PC-9 (cell line): Measurements from ENCODE around the gene ARSD. TPM values are rescaled to one million over a fixed set of nuclear protein-coding genes. Genes with fewer than 3 reads are reported as not detected.
A peak's percentile ranks its signal among the peaks of the same experiment; 100 is the strongest.

ENCODE experiments used
- BruUV-seq: library from RNA; stranded (reverse); fragments of 400-500 nt; replicated peaks from 2 replicates; lab custom pipeline; 2021; lab: Mats Ljungman, UMichigan
- CTCF ChIA-PET: fragments of 300-600 bp; sonication (Branson Sonifier 250); formaldehyde crosslinking; loops from one replicate; lab custom pipeline; 2022; ENCODE audit warnings: antibody characterized with exemption; lab: Charles Lee
- POLR2A ChIA-PET: fragments of 300-600 bp; sonication (Branson Sonifier 250); formaldehyde crosslinking; loops from one replicate; lab custom pipeline; 2022; ENCODE audit warnings: antibody characterized with exemption; ENCODE audit not compliant: unreplicated experiment; lab: Charles Lee
- DNase-seq, 2 experiments: peaks; one replicate each; pipeline versions ENCODE4 v3.0.0 to v3.0.0-alpha.2; 2015 to 2022; ENCODE audit warnings: mixed read lengths in 1 of 2
- H2AFZ ChIP-seq: fragments of 200-600 bp; sonication (generic); 2 replicates; pipeline ENCODE4 v1.8.1; 2017; ENCODE audit warnings: antibody characterized with exemption
- H3F3A ChIP-seq: fragments of 200-600 bp; sonication (generic); 2 replicates; pipeline ENCODE4 v1.8.1; 2017; ENCODE audit warnings: antibody characterized with exemption, mild to moderate bottlenecking, low read depth; ENCODE audit not compliant: insufficient read depth
- H3K27ac ChIP-seq: fragments of 200-600 bp; sonication (generic); 2 replicates; pipeline ENCODE4 v1.6.1; 2016; ENCODE audit warnings: mixed run types
- H3K27me3 ChIP-seq: fragments of 200-600 bp; sonication (generic); 2 replicates; pipeline ENCODE4 v1.6.1; 2016; ENCODE audit warnings: low read depth, mixed run types; ENCODE audit not compliant: insufficient read depth
- H3K36me3 ChIP-seq: fragments of 200-600 bp; sonication (generic); 2 replicates; pipeline ENCODE4 v1.6.1; 2016; ENCODE audit warnings: low read depth, mixed run types
- H3K4me1 ChIP-seq: fragments of 200-600 bp; sonication (generic); replicated peaks from 2 replicates; pipeline ENCODE4 v1.6.1; 2016; ENCODE audit warnings: mixed run types; ENCODE audit not compliant: insufficient read depth
- H3K4me2 ChIP-seq: fragments of 200-600 bp; sonication (generic); 2 replicates; pipeline ENCODE4 v1.6.1; 2017; ENCODE audit warnings: mixed run types
- H3K4me3 ChIP-seq: fragments of 200-600 bp; sonication (generic); 2 replicates; pipeline ENCODE4 v1.6.1; 2016; ENCODE audit warnings: mixed run types
- H3K79me2 ChIP-seq: fragments of 200-600 bp; sonication (generic); 2 replicates; pipeline ENCODE4 v1.6.1; 2017; ENCODE audit warnings: low read depth, mixed run types
- H3K9me2 ChIP-seq: fragments of 200-600 bp; sonication (generic); 2 replicates; pipeline ENCODE4 v1.8.1; 2017; ENCODE audit warnings: mild to moderate bottlenecking; ENCODE audit not compliant: insufficient read depth
- H3K9me3 ChIP-seq: fragments of 200-600 bp; sonication (generic); 2 replicates; pipeline ENCODE4 v1.8.1; 2016; ENCODE audit warnings: low read depth; ENCODE audit not compliant: insufficient read depth
- H4K20me1 ChIP-seq: fragments of 200-600 bp; sonication (generic); 2 replicates; pipeline ENCODE4 v1.8.1; 2017; ENCODE audit not compliant: insufficient read depth
- EZH2 ChIP-seq: fragments of 200-600 bp; sonication (generic); IDR thresholded peaks from 2 replicates; pipeline ENCODE4 v1.8.0; 2017; ENCODE audit warnings: antibody characterized with exemption, low read depth
- intact Hi-C: fragments of 100-400 bp; cut with micrococcal nuclease; formaldehyde crosslinking; loops from one replicate; pipeline ENCODE4 v1.10.0; 2022; ENCODE audit not compliant: unreplicated experiment
- total RNA-seq: library from RNA; stranded (reverse); gene quantifications from 2 replicates; pipeline ENCODE4 v1.2.3, GENCODE V29; 2021
- TF ChIP-seq, protein P1 (sequence below): fragments of 200-600 bp; sonication (generic); conservative IDR thresholded peaks from 2 replicates; pipeline ENCODE4 v1.6.1; 2017; ENCODE audit warnings: mixed run types, antibody characterized with exemption, mild to moderate bottlenecking, moderate library complexity

Gene ARSD
- total RNA-seq, 1 experiment from 2014 or later = 15.5 TPM

DNA sequence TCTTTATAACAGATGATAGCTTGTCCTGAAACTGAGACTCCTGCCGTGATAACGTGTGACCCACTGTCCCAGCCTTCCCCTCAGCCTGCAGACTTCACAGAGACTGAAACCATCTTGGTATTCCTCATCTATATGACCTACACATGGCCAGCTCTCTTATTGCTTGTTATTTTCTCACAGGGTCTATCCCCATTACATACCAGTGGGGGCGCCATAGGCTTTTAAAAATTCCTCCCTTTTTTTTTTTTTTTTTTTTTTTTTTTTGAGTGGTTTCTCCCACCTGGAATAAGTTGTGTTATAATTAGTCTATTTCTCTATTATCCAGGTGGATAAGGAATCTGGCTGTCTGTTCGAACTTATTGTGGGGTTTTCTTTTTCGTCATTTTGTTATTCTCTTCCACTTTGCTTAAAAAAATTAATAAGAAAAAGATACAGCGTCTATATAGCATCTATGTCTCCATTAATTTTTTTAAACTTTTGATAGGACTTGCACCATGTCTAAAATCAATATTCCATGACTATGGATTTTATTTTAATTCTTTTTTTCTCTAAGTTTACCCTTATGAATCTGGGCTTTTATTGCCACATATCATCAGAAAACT is 53.2 kb downstream of the ARSD start:
- TF ChIP-seq, protein P1, sequence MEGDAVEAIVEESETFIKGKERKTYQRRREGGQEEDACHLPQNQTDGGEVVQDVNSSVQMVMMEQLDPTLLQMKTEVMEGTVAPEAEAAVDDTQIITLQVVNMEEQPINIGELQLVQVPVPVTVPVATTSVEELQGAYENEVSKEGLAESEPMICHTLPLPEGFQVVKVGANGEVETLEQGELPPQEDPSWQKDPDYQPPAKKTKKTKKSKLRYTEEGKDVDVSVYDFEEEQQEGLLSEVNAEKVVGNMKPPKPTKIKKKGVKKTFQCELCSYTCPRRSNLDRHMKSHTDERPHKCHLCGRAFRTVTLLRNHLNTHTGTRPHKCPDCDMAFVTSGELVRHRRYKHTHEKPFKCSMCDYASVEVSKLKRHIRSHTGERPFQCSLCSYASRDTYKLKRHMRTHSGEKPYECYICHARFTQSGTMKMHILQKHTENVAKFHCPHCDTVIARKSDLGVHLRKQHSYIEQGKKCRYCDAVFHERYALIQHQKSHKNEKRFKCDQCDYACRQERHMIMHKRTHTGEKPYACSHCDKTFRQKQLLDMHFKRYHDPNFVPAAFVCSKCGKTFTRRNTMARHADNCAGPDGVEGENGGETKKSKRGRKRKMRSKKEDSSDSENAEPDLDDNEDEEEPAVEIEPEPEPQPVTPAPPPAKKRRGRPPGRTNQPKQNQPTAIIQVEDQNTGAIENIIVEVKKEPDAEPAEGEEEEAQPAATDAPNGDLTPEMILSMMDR = peak; percentile 78
- no peak for TF ChIP-seq EZH2
- H3F3A ChIP-seq = no peaks in the 10 kb centered on the region
- H3K4me1 ChIP-seq = no peaks in the 10 kb centered on the region
- BruUV-seq = no TSS peak
- H3K27me3 ChIP-seq = peaks cover 12% of the 10 kb centered on the region; the same call in 1 of the 2 replicates
- no peak overlapping the region for H2AFZ ChIP-seq
- H4K20me1 ChIP-seq = no peaks in the 10 kb centered on the region
- H3K4me3 ChIP-seq = no peak overlapping the region
- POLR2A ChIA-PET = interaction anchor here (0.6 kb wide), 1 partner anchor 54 kb away, joined by 5 read pairs; the partner anchor contains the start of gene ARSD
- no peaks in the 10 kb centered on the region for H3K9me3 ChIP-seq
- no peaks in the 10 kb centered on the region for H3K36me3 ChIP-seq
- CTCF ChIA-PET = interaction anchor here (0.6 to 0.7 kb wide), 6 partner anchors 15 to 938 kb away, joined by 3 to 12 read pairs (median 6); no protein-coding TSS in a partner anchor
- no peak overlapping the region for H3K27ac ChIP-seq
- no peaks in the 10 kb centered on the region; the same call in 1 of the 2 replicates for H3K9me2 ChIP-seq
- intact Hi-C loops = loop anchor here (10.0 kb wide), 1 partner anchor 759 kb away; no protein-coding TSS in a partner anchor
- no peak for DNase-seq
- H3K79me2 ChIP-seq = no peaks in the 10 kb centered on the region
- H3K4me2 ChIP-seq = no peak overlapping the region

DNA sequence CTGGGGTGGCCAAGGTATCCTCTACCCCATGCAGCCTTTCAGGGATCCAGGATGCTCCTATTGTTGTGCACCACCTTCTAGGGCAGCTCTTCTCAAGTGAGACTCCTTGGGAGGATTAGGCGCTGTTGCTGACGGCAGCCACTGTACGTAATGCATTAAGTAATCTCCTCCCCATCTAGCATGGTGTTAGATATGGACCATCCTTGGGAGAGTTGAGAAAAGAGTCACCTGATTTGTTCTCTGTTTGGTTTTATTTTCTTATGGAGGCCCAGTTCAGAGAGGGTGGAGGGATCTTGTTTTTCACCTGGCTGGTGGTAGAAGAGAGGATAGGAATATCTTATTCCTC is 54.0 kb downstream of the ARSD start:
- BruUV-seq = no TSS peak
- Histone ChIP-seq H3K27me3 (peaks cover 12% of the 10 kb centered on the region; the same call in 1 of the 2 replicates), H3K9me3 (no peaks in the 10 kb centered on the region), H4K20me1 (no peaks in the 10 kb centered on the region), H3K36me3 (no peaks in the 10 kb centered on the region), H3F3A (no peaks in the 10 kb centered on the region), H3K4me2 (no peak overlapping the region), H3K27ac (no peak overlapping the region), H3K9me2 (no peaks in the 10 kb centered on the region; the same call in 1 of the 2 replicates), H3K4me1 (no peaks in the 10 kb centered on the region), H3K79me2 (no peaks in the 10 kb centered on the region), H2AFZ (no peak overlapping the region), H3K4me3 (no peak overlapping the region)
- TF ChIP-seq EZH2 = no peak
- TF ChIP-seq, protein P1 = no peak
- DNase-seq = no peak
- ChIA-PET POLR2A (interaction anchor here (0.6 kb wide), 1 partner anchor 54 kb away, joined by 5 read pairs; the partner anchor contains the start of gene ARSD), CTCF (interaction anchor here (0.6 to 0.7 kb wide), 6 partner anchors 16 to 938 kb away, joined by 3 to 12 read pairs (median 6); no protein-coding TSS in a partner anchor)
- intact Hi-C loops = loop anchor here (10.0 kb wide), 1 partner anchor 760 kb away; no protein-coding TSS in a partner anchor

DNA sequence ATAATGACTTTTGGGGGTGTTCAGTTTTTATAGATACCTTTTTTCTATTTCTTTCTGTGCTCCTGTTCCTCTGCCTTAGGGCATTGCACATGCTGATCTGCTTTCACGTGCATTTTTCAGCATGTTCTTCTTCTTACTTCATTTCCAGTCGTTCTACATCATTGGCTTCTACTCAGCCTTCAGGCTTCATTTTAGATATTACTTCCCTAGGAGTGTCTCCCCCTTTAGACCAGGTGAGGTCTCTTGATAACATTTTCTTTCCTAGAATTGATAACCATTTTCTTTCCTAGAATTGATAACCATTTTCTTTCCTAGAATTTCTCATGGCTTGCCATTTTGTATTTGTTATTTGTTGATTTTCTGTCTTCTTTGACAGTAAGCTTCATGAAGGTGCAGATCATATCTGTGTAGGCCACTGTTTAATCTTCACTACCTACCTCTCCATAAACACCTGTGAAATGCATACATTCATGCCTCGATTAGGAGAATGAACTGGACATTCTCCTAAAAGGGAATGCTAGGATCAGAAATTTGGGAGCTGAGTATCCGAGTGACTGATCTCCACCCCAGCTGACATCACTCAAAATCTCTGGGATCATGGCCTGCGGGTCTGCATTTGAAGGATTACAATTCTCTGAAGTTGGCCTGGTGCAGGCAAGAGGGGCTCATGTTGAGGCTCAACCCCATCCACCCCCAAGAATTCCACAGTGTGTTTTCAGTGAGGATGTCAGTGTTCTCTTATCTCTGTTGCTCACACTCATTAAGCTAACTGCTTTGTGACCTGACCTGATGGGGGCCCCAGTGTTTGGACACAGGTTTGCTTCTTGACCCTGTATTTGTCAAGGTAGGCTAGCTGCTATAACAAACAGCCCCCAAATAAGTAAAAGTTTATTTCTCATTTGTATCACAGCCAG is 54.7 kb downstream of the ARSD start:
- TF ChIP-seq, protein P1 = no peak
- TF ChIP-seq EZH2 = no peak
- Histone ChIP-seq H3K4me1 (no peaks in the 10 kb centered on the region), H3K4me3 (no peak overlapping the region), H3F3A (no peaks in the 10 kb centered on the region), H3K9me3 (no peaks in the 10 kb centered on the region), H3K9me2 (no peaks in the 10 kb centered on the region; the same call in 1 of the 2 replicates), H4K20me1 (no peaks in the 10 kb centered on the region), H3K27me3 (peaks cover 7% of the 10 kb centered on the region; the same call in 1 of the 2 replicates), H3K27ac (no peak overlapping the region), H3K36me3 (no peaks in the 10 kb centered on the region), H3K79me2 (no peaks in the 10 kb centered on the region), H2AFZ (no peak overlapping the region), H3K4me2 (no peak overlapping the region)
- POLR2A ChIA-PET = no interaction called here
- intact Hi-C loops = loop anchor here (10.0 kb wide), 1 partner anchor 760 kb away; no protein-coding TSS in a partner anchor
- BruUV-seq = no TSS peak
- CTCF ChIA-PET = no interaction called here
- no peak for DNase-seq
